ENCODE measurements around the gene HCRTR2. TPM values are rescaled to one million over a fixed set of nuclear protein-coding genes. Genes with fewer than 3 reads are reported as not detected.
"Not testable (repeated sequence)": the region's sequence is repeated elsewhere in the genome, so short reads cannot be mapped to it uniquely, and the experiment has no call there.

The HCRTR2 gene
- total RNA-seq: not detected

DNA sequence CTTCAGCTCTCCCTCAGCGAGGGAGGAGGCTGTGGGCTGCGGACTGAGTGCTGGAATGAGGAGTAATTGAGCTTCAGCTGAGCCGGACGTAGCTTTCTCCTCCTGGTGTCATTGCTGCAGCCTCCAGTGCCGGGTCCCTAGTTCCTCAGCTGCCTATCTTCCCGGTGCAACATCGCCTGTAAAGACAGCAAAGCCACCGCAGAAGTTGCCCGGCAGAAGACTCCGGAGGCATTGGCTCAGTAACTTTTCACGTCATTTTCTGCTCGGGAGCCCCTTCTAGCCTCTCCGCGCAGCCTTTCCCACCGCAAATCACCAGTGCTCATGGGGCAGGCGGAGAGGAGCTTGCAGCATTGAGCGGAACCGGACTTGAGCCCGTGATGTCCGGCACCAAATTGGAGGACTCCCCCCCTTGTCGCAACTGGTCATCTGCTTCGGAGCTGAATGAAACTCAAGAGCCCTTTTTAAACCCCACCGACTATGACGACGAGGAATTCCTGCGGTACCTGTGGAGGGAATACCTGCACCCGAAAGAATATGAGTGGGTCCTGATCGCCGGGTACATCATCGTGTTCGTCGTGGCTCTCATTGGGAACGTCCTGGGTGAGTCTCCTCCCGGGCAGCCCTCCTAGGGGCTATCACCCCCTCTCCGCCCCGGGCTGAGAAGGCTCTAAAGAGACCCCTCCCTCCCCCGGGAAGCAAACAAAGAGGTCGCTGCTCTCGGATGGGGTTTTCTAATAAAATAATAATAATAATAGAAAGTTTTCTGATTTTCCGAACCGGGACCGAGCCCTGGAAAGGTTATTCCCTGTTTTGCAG is at the start of gene HCRTR2:
Gene HCRTR2, plus strand, starts transcription at position 305 of the 816 bp plus-strand sequence. Its CDS starts 73 bp downstream, at position 378.
- DNase-seq (ENCODE audit: low read depth in 2 of 3, low spot score in 2 of 3): no peak

GRCh38 chr6:55130806-55131324 is 43.5 kb upstream of the HCRTR2 start:
- no peak for DNase-seq (ENCODE audit: low read depth in 2 of 3, low spot score in 2 of 3)

GRCh38 chr6:55131616-55132015 is 42.7 kb upstream of the HCRTR2 start:
- no peak for DNase-seq (ENCODE audit: low read depth in 2 of 3, low spot score in 2 of 3)

- DNase-seq (ENCODE audit: low read depth in 2 of 3, low spot score in 2 of 3): no peak
Measured at GRCh38 chr6:55136916-55137315, 37.4 kb upstream of the HCRTR2 start.

DNA sequence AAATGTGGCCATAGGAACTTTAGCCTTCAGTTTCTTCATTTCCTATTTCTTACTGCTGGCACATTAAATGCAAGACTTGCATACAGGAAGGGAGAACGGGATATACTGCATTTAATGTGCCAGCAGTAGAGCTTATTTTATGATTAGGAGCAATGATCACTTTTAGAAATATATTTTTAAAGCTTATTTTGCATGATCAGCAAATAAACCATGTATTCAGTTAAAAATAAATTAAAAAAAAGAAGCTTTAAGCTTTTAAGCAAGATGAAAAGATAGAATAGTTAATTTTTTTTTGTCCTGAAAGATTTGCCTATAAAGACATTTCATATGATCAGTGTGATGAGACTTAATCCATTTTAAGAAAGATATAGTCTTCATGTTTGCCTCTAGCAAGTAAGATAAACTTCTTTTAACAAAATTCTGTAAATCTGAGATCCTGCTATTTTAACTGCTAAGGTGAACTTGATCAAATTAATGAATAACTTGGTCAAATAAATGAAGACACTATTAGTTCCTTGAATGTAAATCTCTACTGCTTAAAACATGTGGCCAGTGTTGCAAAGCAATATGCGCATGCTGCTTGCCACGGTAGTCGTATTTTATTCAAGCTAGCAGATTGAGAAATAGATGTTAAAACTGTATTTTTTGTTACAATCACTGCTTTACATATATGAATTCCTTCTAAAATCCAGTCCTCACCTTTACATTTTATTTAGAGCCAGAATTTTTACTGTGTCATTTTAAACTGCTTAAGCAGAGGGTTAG is 36.2 kb upstream of the HCRTR2 start:
- no peak for DNase-seq (ENCODE audit: low read depth in 2 of 3, low spot score in 2 of 3)

DNA sequence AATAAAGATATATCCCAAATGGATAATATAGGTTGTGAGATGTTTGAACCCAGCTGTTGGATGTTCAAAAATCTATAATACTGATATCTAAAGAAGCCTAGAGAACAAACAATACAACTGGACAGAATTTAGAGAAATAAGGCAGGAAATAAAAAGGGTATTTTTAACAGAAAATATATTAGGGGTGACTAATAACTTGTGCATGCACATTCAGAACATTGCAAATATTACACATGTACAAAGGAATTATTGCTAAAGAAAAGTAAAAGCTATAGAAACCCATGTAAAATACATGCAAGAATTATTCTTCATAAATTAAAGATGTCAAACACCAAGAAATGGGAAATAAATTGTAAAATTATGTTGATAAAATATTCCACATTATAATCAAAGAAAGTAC is 32.7 kb upstream of the HCRTR2 start:
- no peak for DNase-seq (ENCODE audit: low read depth in 2 of 3, low spot score in 2 of 3)

- DNase-seq (ENCODE audit: low read depth in 2 of 3, low spot score in 2 of 3): no peak
Measured at GRCh38 chr6:55142610-55143009, 31.7 kb upstream of the HCRTR2 start.

- no peak for DNase-seq (ENCODE audit: low read depth in 2 of 3, low spot score in 2 of 3)
Measured at GRCh38 chr6:55153284-55153683, 21.0 kb upstream of the HCRTR2 start.

DNA sequence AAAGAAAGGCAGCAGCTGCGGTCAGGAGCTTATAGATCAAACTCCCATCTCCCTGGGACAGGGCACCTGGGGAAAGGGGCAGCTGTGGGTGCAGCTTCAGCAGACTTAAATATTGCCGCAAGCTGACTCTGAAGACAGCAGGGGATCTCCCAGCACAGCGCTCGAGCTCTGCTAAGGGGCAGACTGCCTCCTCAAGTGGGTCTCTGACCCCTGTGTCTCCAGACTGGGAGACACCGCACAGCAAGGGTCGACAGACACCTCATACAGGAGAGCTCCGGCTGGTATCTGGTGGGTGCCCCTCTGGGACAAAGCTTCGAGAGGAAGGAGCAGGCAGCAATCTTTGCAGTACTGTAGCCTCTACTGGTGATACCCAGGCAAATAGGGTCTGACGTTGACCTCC is 15.5 kb upstream of the HCRTR2 start:
- not testable (repeated sequence) for DNase-seq (ENCODE audit: low read depth in 2 of 3, low spot score in 2 of 3)

- DNase-seq (ENCODE audit: low read depth in 2 of 3, low spot score in 2 of 3): no peak
Measured at GRCh38 chr6:55167860-55168259, 6.5 kb upstream of the HCRTR2 start.

GRCh38 chr6:55175078-55176049 is 1.0 kb downstream of the HCRTR2 start:
- no peak for DNase-seq (ENCODE audit: low read depth in 2 of 3, low spot score in 2 of 3)

- peak in 1 of 3 donors; percentile 37 for DNase-seq (ENCODE audit: low read depth in 2 of 3, low spot score in 2 of 3)
Measured at GRCh38 chr6:55176958-55177357, 2.6 kb downstream of the HCRTR2 start.

DNA sequence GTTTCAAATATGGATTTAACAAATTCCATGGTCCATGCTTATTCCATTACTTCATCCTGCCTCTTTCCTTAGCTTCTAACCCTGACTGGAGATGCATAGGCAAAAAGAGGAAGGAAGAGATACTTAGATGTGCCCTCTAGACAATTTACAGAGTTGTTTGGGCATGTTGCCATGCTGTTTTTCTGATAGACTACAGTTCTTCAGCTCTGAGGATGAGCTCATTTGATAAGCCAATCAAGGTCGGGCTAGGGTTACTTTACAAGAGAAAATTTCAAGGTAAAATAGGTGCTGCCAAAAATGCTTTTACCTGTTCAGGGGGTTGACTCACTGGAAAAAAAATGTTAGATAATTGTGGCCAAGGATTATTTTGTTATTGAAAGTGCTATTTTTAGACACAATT is 5.9 kb downstream of the HCRTR2 start:
- no peak for DNase-seq (ENCODE audit: low read depth in 2 of 3, low spot score in 2 of 3)

DNA sequence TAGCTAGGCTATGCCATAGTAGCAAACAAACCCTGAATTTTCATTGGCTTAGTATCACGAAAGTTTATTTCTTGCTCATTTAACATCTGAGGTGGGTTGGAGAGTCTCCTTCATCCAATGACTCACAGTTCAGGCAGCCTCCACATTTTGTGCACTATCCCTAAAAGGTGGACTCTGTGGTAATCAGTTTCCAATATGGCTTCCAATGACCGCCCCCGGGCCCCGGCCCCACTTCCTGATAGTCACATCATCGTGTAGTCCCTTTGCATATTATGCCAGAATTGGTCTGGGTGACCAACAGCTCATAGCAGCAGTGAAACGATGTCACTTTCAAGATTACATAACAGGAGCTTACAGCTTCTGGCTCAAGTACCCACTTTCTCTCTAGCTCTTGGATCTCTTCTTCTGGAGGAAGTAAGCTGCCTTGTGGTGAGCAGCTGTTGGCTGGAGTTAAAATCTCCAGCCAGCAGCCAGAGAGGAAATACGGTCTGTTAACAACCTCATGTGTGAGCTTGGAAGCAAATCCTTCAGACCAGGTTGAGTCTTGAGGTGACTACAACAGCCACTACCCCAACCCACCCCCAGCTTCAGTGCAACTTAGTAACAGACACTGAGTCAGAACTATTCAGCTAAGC is 7.8 kb downstream of the HCRTR2 start:
- peak in 2 of 3 donors; percentile 31 to 83 for DNase-seq (ENCODE audit: low read depth in 2 of 3, low spot score in 2 of 3)

DNA sequence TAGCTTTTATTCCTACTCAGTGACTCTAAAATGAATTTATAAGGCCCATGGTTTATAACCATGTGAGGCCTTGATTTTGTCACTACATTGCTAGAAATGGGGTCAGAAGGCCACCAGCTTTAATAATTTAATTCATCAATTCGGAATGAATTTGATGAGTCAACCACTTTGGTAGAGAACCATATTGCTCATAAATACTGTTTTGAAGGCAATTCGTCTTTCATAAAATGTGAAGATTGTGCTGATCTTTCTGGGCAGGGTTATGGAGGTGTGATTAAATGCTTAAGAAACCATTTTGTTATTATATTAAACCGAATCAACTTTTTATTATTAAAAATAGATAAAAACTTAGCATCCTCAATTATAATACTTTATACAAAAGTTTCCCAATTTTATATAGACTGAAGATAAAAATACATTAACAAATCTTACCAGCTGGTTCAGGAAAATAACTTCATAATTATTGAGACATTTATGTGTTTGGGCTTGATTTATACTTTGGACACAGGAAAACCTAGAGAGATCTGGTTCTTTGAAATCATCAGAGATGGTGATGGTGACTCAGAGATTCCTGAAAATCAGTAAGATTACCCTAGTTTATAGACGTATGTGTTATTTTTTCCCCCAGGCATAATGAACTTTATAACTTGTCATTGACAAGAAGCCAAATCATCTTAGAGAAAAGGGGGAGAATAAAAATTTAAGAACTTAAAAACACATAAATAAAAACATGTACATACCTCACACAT is 10.6 kb downstream of the HCRTR2 start:
- DNase-seq (ENCODE audit: low read depth in 2 of 3, low spot score in 2 of 3): no peak

GRCh38 chr6:55198715-55199114 is 24.4 kb downstream of the HCRTR2 start:
- DNase-seq (ENCODE audit: low read depth in 2 of 3, low spot score in 2 of 3): no peak

DNA sequence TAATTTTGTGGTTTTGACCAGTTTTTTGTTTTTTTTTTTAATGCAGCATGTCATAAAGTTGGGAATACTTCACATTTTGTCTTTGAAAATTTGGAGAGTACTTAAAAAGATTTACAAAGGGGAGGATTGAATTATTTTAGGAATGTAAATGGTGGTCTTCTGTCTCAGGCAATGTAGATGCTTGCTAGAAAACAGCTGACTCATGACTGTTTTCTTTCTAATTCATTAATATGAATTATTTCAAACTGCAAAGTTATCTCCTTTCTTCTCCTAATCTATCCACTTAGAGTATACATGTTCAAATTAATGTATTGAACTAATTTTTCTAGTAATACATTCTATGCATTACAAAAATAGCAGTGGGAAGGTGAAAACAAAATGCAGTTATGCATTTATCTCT is 24.9 kb downstream of the HCRTR2 start:
- DNase-seq (ENCODE audit: low read depth in 2 of 3, low spot score in 2 of 3): no peak

DNA sequence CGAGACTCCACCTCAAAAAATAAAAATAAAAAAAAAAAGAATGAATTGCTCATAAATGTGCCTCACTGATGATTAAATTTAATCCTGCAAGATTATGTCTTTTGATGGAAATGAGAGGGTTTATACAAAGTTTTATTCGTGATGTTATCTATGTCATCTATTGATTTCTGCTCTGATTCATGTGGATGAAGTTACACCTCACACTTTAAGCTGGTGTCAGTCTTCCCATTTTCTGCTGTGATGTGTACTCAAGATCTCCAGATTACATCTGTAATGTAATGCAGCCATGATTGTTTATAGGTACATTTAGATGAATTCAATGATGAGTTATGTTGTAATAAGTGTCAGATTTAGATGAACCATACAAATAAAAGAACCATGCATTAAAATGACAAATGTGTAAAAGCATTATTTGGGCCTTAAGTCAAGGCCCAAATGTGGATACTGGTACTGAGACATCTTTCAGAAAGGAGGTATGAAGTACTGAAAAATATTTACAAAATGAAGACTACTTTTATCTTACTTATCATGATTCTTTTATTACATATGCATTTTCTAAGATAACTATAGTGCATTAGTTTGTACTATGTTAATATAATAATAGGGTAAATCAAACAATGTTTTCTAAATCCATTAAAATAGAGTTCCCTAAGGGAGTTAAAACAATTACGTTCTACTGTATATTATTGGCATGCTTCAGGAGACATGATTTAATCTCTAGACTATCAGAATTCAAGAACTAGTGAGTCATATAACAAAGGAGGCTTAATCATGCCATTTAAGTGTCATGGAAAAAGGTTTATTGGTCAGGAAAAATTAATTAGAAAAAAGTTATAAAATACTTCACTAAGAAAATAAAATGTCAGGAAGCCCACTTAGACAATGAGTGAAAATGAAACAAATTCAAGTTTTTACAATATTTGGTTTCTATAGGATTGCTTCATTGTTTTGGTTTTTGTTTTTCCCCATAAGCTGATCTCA is 34.5 kb downstream of the HCRTR2 start:
- no peak for DNase-seq (ENCODE audit: low read depth in 2 of 3, low spot score in 2 of 3)
